BLaER1 (cell line): ENCODE data around the gene HTR2B.

ENCODE experiments used
- H3K27ac ChIP-seq: shearing (Covaris generic); formaldehyde crosslinking; 2 replicates; pipeline ENCODE4 v1.8.1; 2022
- H3K27me3 ChIP-seq: shearing (Covaris generic); formaldehyde crosslinking; 2 replicates; pipeline ENCODE4 v1.8.1; 2022
- H3K36me3 ChIP-seq: shearing (Covaris generic); formaldehyde crosslinking; 2 replicates; pipeline ENCODE4 v1.8.1; 2022
- H3K4me1 ChIP-seq: shearing (Covaris generic); formaldehyde crosslinking; 2 replicates; pipeline ENCODE4 v1.8.1; 2022
- H3K4me2 ChIP-seq: shearing (Covaris generic); formaldehyde crosslinking; 2 replicates; pipeline ENCODE4 v1.8.1; 2022
- H3K4me3 ChIP-seq: shearing (Covaris generic); formaldehyde crosslinking; 2 replicates; pipeline ENCODE4 v1.8.1; 2022
- H3K9ac ChIP-seq: shearing (Covaris generic); formaldehyde crosslinking; 2 replicates; pipeline ENCODE4 v1.8.1; 2022
- H3K9me3 ChIP-seq: shearing (Covaris generic); formaldehyde crosslinking; 2 replicates; pipeline ENCODE4 v1.8.1; 2022
- H4K20me1 ChIP-seq: shearing (Covaris generic); formaldehyde crosslinking; 2 replicates; pipeline ENCODE4 v1.8.1; 2022
- Cebpa-rat ChIP-seq: shearing (Covaris generic); IDR thresholded peaks from 2 replicates; pipeline ENCODE4 v1.8.1; 2022

The HTR2B gene

GRCh38 chr2:231124838-231125568 lies at the start of gene HTR2B:
HTR2B (minus strand) TSS chr2:231125042; CDS start chr2:231123764, 1,278 bp downstream.
- Histone ChIP-seq H3K4me2 (no peak within 1 kb of the TSS), H3K4me1 (no peaks in the 10 kb centered on the region), H3K9ac (no peak within 1 kb of the TSS), H3K27ac (no peak within 1 kb of the TSS), H3K27me3 (no peaks in the 10 kb centered on the region), H3K4me3 (no peak within 1 kb of the TSS), H3K9me3 (no peaks in the 10 kb centered on the region), H4K20me1 (no peaks in the 10 kb centered on the region), H3K36me3 (no peaks in the 10 kb centered on the region; the same call in 1 of the 2 replicates)
- TF ChIP-seq Cebpa-rat, result no peak

DNA sequence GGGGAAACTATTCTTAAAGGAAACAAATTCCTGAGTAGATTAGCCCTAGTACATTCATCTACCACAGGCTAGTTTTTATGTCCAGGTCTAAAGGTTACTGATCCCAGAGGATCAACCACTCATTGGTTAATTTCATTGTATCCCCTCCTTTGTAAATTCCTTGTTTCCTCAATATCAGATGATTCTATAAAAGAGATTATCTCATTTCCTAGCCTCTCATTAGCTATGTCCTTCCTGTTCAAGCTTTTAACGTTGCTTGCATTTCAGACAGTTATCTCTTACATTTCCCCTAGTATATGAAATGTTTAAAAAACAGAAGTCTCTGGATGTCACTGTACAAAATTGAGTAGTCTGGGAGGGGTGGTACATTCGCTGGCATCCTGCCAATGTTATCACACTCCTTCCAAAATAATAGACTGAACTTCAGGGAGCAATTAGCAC lies 49.4 kb upstream of the HTR2B start:
- Histone ChIP-seq H4K20me1 (no peaks in the 10 kb centered on the region), H3K4me3 (no peak overlapping the region), H3K27me3 (no peaks in the 10 kb centered on the region), H3K9ac (no peak overlapping the region), H3K27ac (no peak overlapping the region), H3K36me3 (peaks cover 76% of the 10 kb centered on the region), H3K4me2 (no peak overlapping the region), H3K9me3 (no peaks in the 10 kb centered on the region), H3K4me1 (peaks cover 7% of the 10 kb centered on the region)
- TF ChIP-seq Cebpa-rat, result no peak

GRCh38 chr2:231172025-231172424 lies 47.2 kb upstream of the HTR2B start:
- Histone ChIP-seq H4K20me1 (no peaks in the 10 kb centered on the region), H3K27me3 (no peaks in the 10 kb centered on the region), H3K4me1 (peaks cover 5% of the 10 kb centered on the region; the same call in 1 of the 2 replicates), H3K27ac (no peak overlapping the region), H3K9me3 (no peaks in the 10 kb centered on the region), H3K9ac (no peak overlapping the region), H3K4me3 (no peak overlapping the region), H3K4me2 (no peak overlapping the region), H3K36me3 (peaks cover 93% of the 10 kb centered on the region)
- no peak for TF ChIP-seq Cebpa-rat

DNA sequence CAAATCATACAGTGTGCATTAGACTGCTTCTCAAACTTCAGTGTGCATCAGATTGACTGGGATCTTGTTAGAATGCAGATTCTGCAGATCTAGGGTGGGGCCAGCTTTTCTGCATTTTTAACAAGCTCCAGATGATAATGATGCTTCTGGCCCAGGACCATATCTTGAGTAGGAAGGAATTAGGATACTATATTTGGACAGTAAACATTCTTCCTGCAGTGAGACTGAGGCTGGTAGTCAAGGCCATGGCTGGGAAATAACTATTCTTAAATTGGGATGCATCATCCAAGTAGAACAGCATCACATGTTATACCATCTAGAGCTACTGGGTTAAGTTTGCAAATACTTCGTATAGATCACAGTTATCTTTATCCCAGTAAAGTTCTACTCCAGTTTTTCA lies 45.2 kb upstream of the HTR2B start:
- Histone ChIP-seq H3K9me3 (no peaks in the 10 kb centered on the region), H3K4me3 (no peak overlapping the region), H3K36me3 (peaks cover 94% of the 10 kb centered on the region)

DNA sequence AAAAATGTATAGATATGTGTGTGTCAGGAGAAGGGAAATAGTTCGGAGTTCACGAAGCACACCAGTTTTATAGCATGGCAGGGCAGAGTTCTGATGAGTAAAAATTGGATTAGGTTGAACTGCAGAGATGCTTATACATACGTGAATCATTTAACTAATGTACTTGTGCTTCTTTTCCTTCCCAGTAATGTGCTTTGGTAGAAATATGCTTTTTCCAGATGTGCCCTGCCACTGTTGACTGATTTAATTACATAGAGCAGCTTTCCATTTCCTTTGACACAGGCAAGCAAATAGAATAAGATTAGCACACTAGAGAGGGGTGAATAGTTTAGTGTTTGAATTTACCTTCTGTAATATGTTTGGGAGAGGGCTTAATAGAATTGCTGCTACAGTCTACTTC lies 44.6 kb upstream of the HTR2B start:
- Histone ChIP-seq H3K27ac (no peak overlapping the region), H3K36me3 (peaks cover 92% of the 10 kb centered on the region), H3K4me1 (peaks cover 5% of the 10 kb centered on the region; the same call in 1 of the 2 replicates), H3K4me3 (no peak overlapping the region), H3K9ac (no peak overlapping the region), H4K20me1 (no peaks in the 10 kb centered on the region), H3K4me2 (no peak overlapping the region), H3K27me3 (no peaks in the 10 kb centered on the region), H3K9me3 (no peaks in the 10 kb centered on the region)
- no peak for TF ChIP-seq Cebpa-rat

More for the DNA sequence above, 45.2 kb upstream of the HTR2B start:
- H3K27ac ChIP-seq, result no peak overlapping the region
- no peaks in the 10 kb centered on the region for H4K20me1 ChIP-seq
- peaks cover 5% of the 10 kb centered on the region; the same call in 1 of the 2 replicates for H3K4me1 ChIP-seq
- no peaks in the 10 kb centered on the region for H3K27me3 ChIP-seq
- no peak for TF ChIP-seq Cebpa-rat
- H3K4me2 ChIP-seq, result no peak overlapping the region
- H3K9ac ChIP-seq, result no peak overlapping the region

- H3K9me3 ChIP-seq, result no peaks in the 10 kb centered on the region
- no peak overlapping the region for H3K9ac ChIP-seq
- peaks cover 5% of the 10 kb centered on the region; the same call in 1 of the 2 replicates for H3K4me1 ChIP-seq
- no peak for TF ChIP-seq Cebpa-rat
- H4K20me1 ChIP-seq, result no peaks in the 10 kb centered on the region
- peaks cover 89% of the 10 kb centered on the region for H3K36me3 ChIP-seq
- no peak overlapping the region for H3K4me2 ChIP-seq
- H3K27ac ChIP-seq, result no peak overlapping the region
- no peaks in the 10 kb centered on the region for H3K27me3 ChIP-seq
- no peak overlapping the region for H3K4me3 ChIP-seq
These were observed 43.8 kb upstream of the HTR2B start for GRCh38 chr2:231168460-231169139.

GRCh38 chr2:231167745-231168459 lies 43.1 kb upstream of the HTR2B start:
- Histone ChIP-seq H3K36me3 (peaks cover 90% of the 10 kb centered on the region), H4K20me1 (no peaks in the 10 kb centered on the region), H3K27ac (no peak overlapping the region), H3K9me3 (no peaks in the 10 kb centered on the region), H3K9ac (no peak overlapping the region), H3K27me3 (no peaks in the 10 kb centered on the region), H3K4me2 (no peak overlapping the region), H3K4me1 (peaks cover 5% of the 10 kb centered on the region; the same call in 1 of the 2 replicates), H3K4me3 (no peak overlapping the region)
- no peak for TF ChIP-seq Cebpa-rat

- Histone ChIP-seq H3K4me1 (peaks cover 1% of the 10 kb centered on the region; the same call in 1 of the 2 replicates), H3K27ac (no peak overlapping the region), H3K4me2 (no peak overlapping the region), H3K9ac (no peak overlapping the region), H3K4me3 (no peak overlapping the region), H3K36me3 (peaks cover 77% of the 10 kb centered on the region), H4K20me1 (no peaks in the 10 kb centered on the region), H3K27me3 (no peaks in the 10 kb centered on the region), H3K9me3 (no peaks in the 10 kb centered on the region)
- no peak for TF ChIP-seq Cebpa-rat
These were observed 38.7 kb upstream of the HTR2B start for GRCh38 chr2:231163414-231164095.

DNA sequence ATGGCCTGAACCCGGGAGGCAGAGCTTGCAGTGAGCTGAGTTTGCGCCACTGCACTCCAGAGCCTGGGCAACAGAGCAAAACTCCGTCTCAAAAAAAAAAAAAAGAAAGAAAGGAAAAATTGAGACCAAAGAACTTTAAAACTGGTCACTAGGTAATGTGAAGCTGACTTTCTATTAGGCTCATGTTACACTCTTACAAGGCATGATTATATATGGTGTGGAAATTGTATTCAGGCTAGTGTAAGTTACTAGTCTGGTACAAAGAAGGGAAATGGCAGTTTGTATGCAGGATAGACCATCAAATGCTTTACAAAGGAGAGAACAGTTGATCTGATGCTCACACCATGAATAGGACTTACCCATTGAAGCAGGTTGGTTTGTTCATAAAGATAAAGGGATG lies 38.2 kb upstream of the HTR2B start:
- Histone ChIP-seq H3K4me3 (no peak overlapping the region), H3K27ac (no peak overlapping the region), H4K20me1 (no peaks in the 10 kb centered on the region), H3K9me3 (no peaks in the 10 kb centered on the region), H3K9ac (no peak overlapping the region), H3K4me2 (no peak overlapping the region), H3K4me1 (no peaks in the 10 kb centered on the region), H3K36me3 (peaks cover 81% of the 10 kb centered on the region), H3K27me3 (no peaks in the 10 kb centered on the region)
- no peak for TF ChIP-seq Cebpa-rat
